ENCODE data around the gene SLC39A6. TPM values are rescaled to one million over a fixed set of nuclear protein-coding genes. Genes with fewer than 3 reads are reported as not detected.
A peak's percentile ranks its signal among the peaks of the same experiment; 100 is the strongest.
"Not testable (repeated sequence)": the region's sequence is repeated elsewhere in the genome, so short reads cannot be mapped to it uniquely, and the experiment has no call there.

Gene SLC39A6
- total RNA-seq, 2 experiments from 2014 or later = 20.1 to 22.5 TPM

DNA sequence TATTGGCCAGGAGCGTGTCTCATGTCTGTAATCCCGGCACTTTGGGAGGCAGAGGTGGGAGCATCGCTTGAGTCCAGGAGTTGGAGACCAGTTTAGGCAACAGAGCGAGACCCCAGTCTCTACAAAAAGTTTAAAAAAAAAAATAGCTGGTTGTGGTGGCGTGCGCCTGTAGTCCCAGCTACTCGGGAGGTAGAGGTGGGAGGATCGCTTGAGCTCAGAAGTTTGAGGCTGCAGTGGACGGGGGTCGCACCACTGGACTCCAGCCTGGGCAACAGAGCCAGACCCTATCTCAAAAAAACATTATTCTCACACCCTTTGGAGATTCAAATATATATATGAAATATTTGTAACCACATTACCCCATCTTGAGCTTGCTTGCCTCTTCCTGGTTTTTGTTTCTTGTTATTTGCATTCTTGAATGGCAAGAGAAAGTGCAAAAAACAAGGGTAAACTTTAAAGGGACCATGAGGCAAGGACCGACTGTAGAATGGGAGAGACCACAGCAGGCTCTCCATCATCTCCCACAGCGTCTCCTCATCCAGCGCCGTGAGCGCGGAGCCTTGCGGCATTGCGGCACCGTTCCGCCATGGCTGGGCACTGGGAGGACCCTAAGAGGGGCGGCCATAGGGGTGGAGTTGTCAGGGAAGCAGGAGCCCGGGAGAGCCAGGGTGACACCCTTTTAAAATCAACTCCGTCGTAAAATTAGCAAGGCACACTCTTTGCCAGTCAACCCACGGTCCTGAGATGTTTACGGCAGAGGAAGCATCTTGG, 1.9 kb upstream of the SLC39A6 start:
- no peak for DNase-seq
- Mint-ChIP-seq H3K4me3 (peak overlapping the region; percentile 83), H3K4me1 (peaks cover 55% of the 10 kb centered on the region), H3K9me3 (no peaks in the 10 kb centered on the region), H3K27me3 (no peaks in the 10 kb centered on the region), H3K27ac (peak overlapping the region; percentile 97), H3K36me3 (ENCODE audit: low read depth) (peaks cover 16% of the 10 kb centered on the region)
- ChIA-PET POLR2A (no interaction called here), CTCF (interaction anchor here (0.8 to 3.5 kb wide), 2 partner anchors 11 to 18 kb away, joined by 3 to 12 read pairs; no protein-coding TSS in a partner anchor)

DNA sequence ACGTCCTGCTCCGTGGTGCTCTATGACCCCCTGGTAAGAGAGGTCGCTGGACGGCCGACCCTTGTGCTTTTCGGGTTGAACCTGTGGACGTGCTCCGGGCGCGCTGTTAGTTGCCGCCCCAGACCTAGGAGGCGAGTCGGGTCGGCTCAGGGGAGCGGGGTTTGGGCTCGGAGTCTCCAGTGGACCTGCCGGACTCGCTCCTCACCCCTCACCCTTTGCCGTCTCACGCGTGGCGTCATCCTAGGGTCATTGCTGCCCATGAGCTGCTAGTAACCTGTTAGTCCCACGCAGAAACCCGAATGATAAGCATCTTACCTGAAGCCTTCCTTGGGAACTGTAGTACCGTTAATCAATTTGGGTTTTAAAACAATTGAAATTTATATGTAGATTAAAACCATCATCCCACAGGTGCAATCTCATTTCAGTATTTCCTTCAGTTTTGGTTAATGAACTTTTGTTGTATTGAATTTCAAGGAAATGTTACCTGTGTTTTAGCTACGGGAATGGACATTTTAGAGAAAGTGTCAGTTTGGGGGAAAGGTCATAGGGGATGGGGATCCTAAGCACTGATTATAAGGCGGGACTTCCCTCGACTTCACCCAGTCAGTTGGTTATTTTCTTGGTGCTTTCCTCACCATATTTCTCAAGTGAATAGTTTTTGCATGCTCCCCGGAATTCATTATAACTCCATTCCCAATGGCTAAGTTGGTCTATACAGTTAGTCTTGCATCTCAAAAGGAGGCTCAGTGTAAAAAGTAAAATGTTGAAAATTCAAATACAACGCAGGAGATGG, 1.1 kb upstream of the SLC39A6 start:
- POLR2A ChIA-PET = no interaction called here
- Mint-ChIP-seq H3K9me3 (no peaks in the 10 kb centered on the region), H3K27ac (peak overlapping the region; percentile 97), H3K4me1 (peaks cover 56% of the 10 kb centered on the region), H3K36me3 (ENCODE audit: low read depth) (peaks cover 14% of the 10 kb centered on the region), H3K4me3 (peak overlapping the region; percentile 83), H3K27me3 (no peaks in the 10 kb centered on the region)
- CTCF ChIA-PET = interaction anchor here (0.8 to 3.5 kb wide), 3 partner anchors 10 to 113 kb away, joined by 3 to 12 read pairs (median 4); no protein-coding TSS in a partner anchor
- no peak for DNase-seq

GRCh38 chr18:36128907-36129299, 237 bp downstream of the SLC39A6 start:
- H3K36me3 Mint-ChIP-seq (ENCODE audit: low read depth) = peaks cover 23% of the 10 kb centered on the region
- DNase-seq = no peak
- ChIA-PET POLR2A (interaction anchor here (0.6 kb wide), 2 partner anchors 14 to 847 kb away, joined by 6 to 7 read pairs; no protein-coding TSS in a partner anchor), CTCF (interaction anchor here (1.2 to 3.5 kb wide), 4 partner anchors 9 to 111 kb away, joined by 3 to 12 read pairs (median 4); no protein-coding TSS in a partner anchor)
- peak overlapping the region; percentile 97 for H3K27ac Mint-ChIP-seq
- H3K4me1 Mint-ChIP-seq = peaks cover 57% of the 10 kb centered on the region
- peak overlapping the region; percentile 83 for H3K4me3 Mint-ChIP-seq
- H3K9me3 Mint-ChIP-seq = no peaks in the 10 kb centered on the region
- H3K27me3 Mint-ChIP-seq = no peaks in the 10 kb centered on the region

GRCh38 chr18:36128530-36128870, 640 bp downstream of the SLC39A6 start:
- DNase-seq = no peak
- CTCF ChIA-PET = interaction anchor here (1.2 to 3.5 kb wide), 3 partner anchors 9 to 18 kb away, joined by 3 to 12 read pairs (median 4); no protein-coding TSS in a partner anchor
- Mint-ChIP-seq H3K4me3 (peak overlapping the region; percentile 83), H3K4me1 (peaks cover 58% of the 10 kb centered on the region), H3K36me3 (ENCODE audit: low read depth) (peaks cover 25% of the 10 kb centered on the region), H3K27ac (peak overlapping the region; percentile 97), H3K27me3 (no peaks in the 10 kb centered on the region), H3K9me3 (no peaks in the 10 kb centered on the region)
- POLR2A ChIA-PET = interaction anchor here (0.6 to 0.7 kb wide), 2 partner anchors 11 to 15 kb away, joined by 3 to 7 read pairs; no protein-coding TSS in a partner anchor

- peaks cover 27% of the 10 kb centered on the region for H3K36me3 Mint-ChIP-seq (ENCODE audit: low read depth)
- DNase-seq = no peak
- POLR2A ChIA-PET = interaction anchor here (0.7 kb wide), 1 partner anchor 11 kb away, joined by 3 read pairs; no protein-coding TSS in a partner anchor
- H3K4me3 Mint-ChIP-seq = peak overlapping the region; percentile 83
- H3K27ac Mint-ChIP-seq = peak overlapping the region; percentile 97
- CTCF ChIA-PET = interaction anchor here (1.2 to 3.5 kb wide), 3 partner anchors 8 to 19 kb away, joined by 3 to 12 read pairs (median 3); no protein-coding TSS in a partner anchor
- H3K4me1 Mint-ChIP-seq = peaks cover 61% of the 10 kb centered on the region
- H3K9me3 Mint-ChIP-seq = no peaks in the 10 kb centered on the region
- no peaks in the 10 kb centered on the region for H3K27me3 Mint-ChIP-seq
Measured at GRCh38 chr18:36127836-36128529, 1.2 kb downstream of the SLC39A6 start.

GRCh38 chr18:36126668-36127067, 2.5 kb downstream of the SLC39A6 start:
- CTCF ChIA-PET = interaction anchor here (1.2 to 1.5 kb wide), 2 partner anchors 10 to 13 kb away, joined by 3 read pairs; no protein-coding TSS in a partner anchor

GRCh38 chr18:36124841-36125240, 4.3 kb downstream of the SLC39A6 start:
- Mint-ChIP-seq H3K4me3 (no peak overlapping the region), H3K9me3 (no peaks in the 10 kb centered on the region), H3K4me1 (peaks cover 35% of the 10 kb centered on the region), H3K27me3 (no peaks in the 10 kb centered on the region), H3K27ac (no peak overlapping the region), H3K36me3 (ENCODE audit: low read depth) (peaks cover 32% of the 10 kb centered on the region)
- no peak for DNase-seq
- CTCF ChIA-PET = interaction anchor here (0.6 kb wide), 1 partner anchor 36 kb away, joined by 4 read pairs; no protein-coding TSS in a partner anchor
- POLR2A ChIA-PET = no interaction called here

More at GRCh38 chr18:36126668-36127067, 2.5 kb downstream of the SLC39A6 start:
- peaks cover 48% of the 10 kb centered on the region for H3K4me1 Mint-ChIP-seq
- no peaks in the 10 kb centered on the region for H3K9me3 Mint-ChIP-seq
- no peak overlapping the region for H3K4me3 Mint-ChIP-seq
- DNase-seq = no peak
- peaks cover 32% of the 10 kb centered on the region for H3K36me3 Mint-ChIP-seq (ENCODE audit: low read depth)
- POLR2A ChIA-PET = no interaction called here
- H3K27me3 Mint-ChIP-seq = no peaks in the 10 kb centered on the region
- no peak overlapping the region for H3K27ac Mint-ChIP-seq

DNA sequence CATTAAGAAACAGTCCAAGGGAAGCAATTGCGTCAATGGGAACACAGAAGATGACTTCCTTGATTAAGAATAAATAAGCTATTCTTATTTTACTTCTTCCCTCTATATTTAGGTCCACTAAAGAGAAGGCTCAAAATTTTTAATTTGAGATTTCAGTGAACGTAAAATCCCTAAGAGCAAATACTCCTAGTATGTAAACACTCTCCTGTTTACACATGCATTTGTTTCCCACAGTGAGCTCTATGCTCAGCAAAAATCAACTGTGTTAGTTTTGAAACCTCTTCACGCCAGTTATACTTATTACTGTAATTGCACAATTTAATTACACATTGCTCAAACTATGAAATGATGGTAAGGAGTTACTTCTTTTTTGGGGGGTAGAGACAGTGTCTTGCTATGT, 8.8 kb downstream of the SLC39A6 start:
- CTCF ChIA-PET = interaction anchor here (1.0 to 2.7 kb wide), 2 partner anchors 9 to 20 kb away, joined by 3 to 12 read pairs; partner anchors contain the start of genes ELP2 and SLC39A6
- peaks cover 8% of the 10 kb centered on the region for H3K4me1 Mint-ChIP-seq
- H3K27ac Mint-ChIP-seq = no peak overlapping the region
- no peak overlapping the region for H3K4me3 Mint-ChIP-seq
- H3K9me3 Mint-ChIP-seq = no peaks in the 10 kb centered on the region
- POLR2A ChIA-PET = no interaction called here
- H3K36me3 Mint-ChIP-seq (ENCODE audit: low read depth) = peaks cover 30% of the 10 kb centered on the region
- no peak for DNase-seq
- no peaks in the 10 kb centered on the region for H3K27me3 Mint-ChIP-seq

GRCh38 chr18:36116771-36117170, 12.4 kb downstream of the SLC39A6 start:
- H3K4me3 Mint-ChIP-seq, H3K4me1 Mint-ChIP-seq, H3K27me3 Mint-ChIP-seq, DNase-seq, H3K9me3 Mint-ChIP-seq, H3K27ac Mint-ChIP-seq, POLR2A ChIA-PET: not testable (repeated sequence)
- CTCF ChIA-PET = interaction anchor here (1.2 to 1.4 kb wide), 2 partner anchors 10 to 12 kb away, joined by 3 to 4 read pairs; partner anchors contain the start of gene SLC39A6
- peaks cover 25% of the 10 kb centered on the region for H3K36me3 Mint-ChIP-seq (ENCODE audit: low read depth)

DNA sequence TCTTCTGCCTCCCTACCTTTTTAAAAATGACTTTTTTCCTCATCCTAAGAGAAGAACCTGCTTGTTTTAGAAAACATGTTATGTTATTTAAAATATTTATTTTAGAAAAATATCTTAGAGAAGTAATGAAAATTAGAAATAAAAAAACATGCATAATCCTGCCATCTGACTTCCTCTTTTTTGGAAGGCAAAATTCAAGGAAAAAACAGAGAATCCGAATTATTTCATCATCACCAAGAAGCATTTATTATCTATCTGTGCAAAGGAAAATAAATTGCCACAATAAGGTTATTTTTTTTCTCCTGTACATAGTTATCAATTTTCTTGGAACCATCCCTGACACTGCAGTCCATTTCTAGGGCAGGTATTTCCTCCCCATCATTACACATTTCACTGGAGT, 14.4 kb downstream of the SLC39A6 start:
- ChIA-PET CTCF (interaction anchor here (0.6 kb wide), 1 partner anchor 263 kb away, joined by 3 read pairs; no protein-coding TSS in a partner anchor), POLR2A (no interaction called here)
- H3K27me3 Mint-ChIP-seq = no peaks in the 10 kb centered on the region
- DNase-seq = no peak
- no peaks in the 10 kb centered on the region for H3K9me3 Mint-ChIP-seq
- no peaks in the 10 kb centered on the region for H3K4me1 Mint-ChIP-seq
- no peak overlapping the region for H3K27ac Mint-ChIP-seq
- H3K36me3 Mint-ChIP-seq (ENCODE audit: low read depth) = peaks cover 29% of the 10 kb centered on the region
- no peak overlapping the region for H3K4me3 Mint-ChIP-seq

- no peak overlapping the region for H3K4me3 Mint-ChIP-seq
- peaks cover 29% of the 10 kb centered on the region for H3K36me3 Mint-ChIP-seq (ENCODE audit: low read depth)
- no peaks in the 10 kb centered on the region for H3K9me3 Mint-ChIP-seq
- POLR2A ChIA-PET = no interaction called here
- no peaks in the 10 kb centered on the region for H3K27me3 Mint-ChIP-seq
- no peaks in the 10 kb centered on the region for H3K4me1 Mint-ChIP-seq
- no peak overlapping the region for H3K27ac Mint-ChIP-seq
- CTCF ChIA-PET = no interaction called here
- DNase-seq = no peak
Measured at GRCh38 chr18:36114251-36114650, 14.9 kb downstream of the SLC39A6 start.

GRCh38 chr18:36112302-36112701, 16.8 kb downstream of the SLC39A6 start:
- no peaks in the 10 kb centered on the region for H3K27me3 Mint-ChIP-seq
- H3K27ac Mint-ChIP-seq = no peak overlapping the region
- ChIA-PET CTCF (no interaction called here), POLR2A (no interaction called here)
- no peak for DNase-seq
- peaks cover 28% of the 10 kb centered on the region for H3K36me3 Mint-ChIP-seq (ENCODE audit: low read depth)
- no peaks in the 10 kb centered on the region for H3K9me3 Mint-ChIP-seq
- no peak overlapping the region for H3K4me3 Mint-ChIP-seq
- no peaks in the 10 kb centered on the region for H3K4me1 Mint-ChIP-seq
